HG02870 (cell line): Measurements from ENCODE around the gene FGD5.

Experiments
- ATAC-seq: cut with Tn5 transposase; IDR thresholded peaks from one replicate; pipeline ENCODE4 v1.9.1; 2021; ENCODE audit warnings: mild to moderate bottlenecking, moderate library complexity; ENCODE audit not compliant: unreplicated experiment

Gene FGD5

DNA sequence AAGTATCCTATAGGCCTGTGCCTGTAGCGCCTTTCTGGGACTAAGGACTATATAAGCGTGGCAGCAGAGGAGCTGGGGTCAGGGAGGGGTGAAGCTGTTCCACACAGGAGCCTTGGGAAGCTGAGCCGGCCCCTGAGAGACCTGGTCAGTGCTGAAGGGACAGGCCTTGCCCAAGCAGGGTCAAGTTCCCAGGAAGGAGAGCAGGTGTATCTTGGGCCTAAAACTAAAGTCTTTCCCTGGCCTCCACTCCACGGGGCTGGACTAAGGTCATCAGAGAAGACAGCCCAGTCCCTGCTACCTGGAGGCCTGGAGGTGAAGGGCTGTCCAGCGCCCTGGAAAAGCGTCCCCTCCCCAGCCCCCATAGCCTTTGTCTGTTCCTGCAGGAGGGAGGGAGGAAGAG lies 104.7 kb downstream of the FGD5 start:
- no peak for ATAC-seq

- no peak for ATAC-seq
Observed at GRCh38 chr3:14925729-14926591, 107.2 kb downstream of the FGD5 start.

- ATAC-seq: no peak
Observed at GRCh38 chr3:14926592-14926991, 107.8 kb downstream of the FGD5 start.

- no peak for ATAC-seq
Observed at GRCh38 chr3:14927308-14927707, 108.5 kb downstream of the FGD5 start.

DNA sequence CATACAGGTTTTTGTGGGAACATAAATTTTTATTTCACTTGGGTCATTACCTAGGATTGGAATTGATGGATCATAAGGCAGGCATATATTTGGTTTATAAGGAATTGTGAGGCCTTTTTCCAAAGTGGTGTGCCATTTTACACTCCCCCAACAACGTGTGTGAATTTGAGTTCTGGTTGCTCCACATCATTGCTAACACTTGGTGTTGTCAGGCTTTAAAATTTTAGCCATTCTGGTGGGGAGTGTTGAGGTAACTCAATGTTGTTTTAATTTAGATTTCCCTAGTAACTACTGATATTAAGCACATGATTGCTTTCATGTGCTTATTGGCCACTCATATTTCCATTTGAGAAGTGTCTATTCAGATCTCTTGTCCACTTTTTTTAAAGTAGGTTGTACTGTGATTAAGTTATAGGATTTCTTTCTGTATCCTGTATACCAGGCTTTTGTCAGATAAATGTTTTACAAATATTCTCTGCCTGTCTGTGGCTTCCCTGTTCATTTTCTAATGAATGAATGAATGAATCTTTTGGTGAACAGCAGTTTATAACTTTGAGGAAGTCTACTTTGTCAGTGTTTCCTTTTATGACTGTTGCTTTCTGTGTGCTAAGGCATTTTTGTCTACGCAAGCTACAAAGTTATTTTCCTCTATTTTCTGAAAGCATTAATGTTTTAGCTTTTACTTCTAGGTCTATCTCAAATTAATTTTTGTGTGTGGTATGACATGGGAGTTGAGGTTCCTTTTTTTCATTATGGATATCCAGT lies 110.7 kb downstream of the FGD5 start:
- ATAC-seq: no peak

GRCh38 chr3:14933820-14934425 lies 115.2 kb downstream of the FGD5 start:
- no peak for ATAC-seq

DNA sequence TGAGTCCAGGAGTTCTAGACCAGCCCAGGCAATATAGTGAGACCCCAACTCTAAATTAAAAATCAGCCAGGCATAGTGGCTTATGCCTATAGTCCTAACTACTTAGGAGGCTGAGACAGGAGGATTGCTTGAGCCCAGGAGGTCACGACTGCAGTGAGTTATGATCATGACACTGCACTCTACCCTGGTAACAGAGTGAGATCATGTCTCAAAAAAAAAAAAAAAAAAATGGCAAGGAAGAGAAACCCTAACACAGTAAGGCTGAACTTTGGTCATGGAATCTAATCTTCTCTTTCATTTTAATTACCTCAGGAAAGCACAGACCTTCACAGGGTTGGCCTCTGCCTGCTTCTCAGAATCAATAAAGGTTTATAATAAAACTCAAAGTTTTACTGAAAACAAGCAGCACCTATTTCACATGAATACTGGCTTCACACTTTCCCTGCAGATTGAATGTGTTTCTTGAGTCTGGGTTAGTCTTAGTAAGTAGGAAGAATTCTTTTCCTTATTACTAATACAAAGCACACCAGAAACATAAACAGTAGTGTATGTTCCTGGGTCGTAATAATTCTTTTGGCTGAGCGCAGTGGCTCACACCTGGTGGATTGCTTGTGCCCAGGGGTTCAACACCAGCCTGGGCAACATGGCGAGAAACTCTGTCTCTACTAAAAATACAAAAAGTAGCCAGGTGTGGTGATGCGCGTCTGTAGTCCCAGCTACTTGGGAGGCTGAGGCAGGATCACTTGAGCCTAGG lies 117.0 kb downstream of the FGD5 start:
- no peak for ATAC-seq

DNA sequence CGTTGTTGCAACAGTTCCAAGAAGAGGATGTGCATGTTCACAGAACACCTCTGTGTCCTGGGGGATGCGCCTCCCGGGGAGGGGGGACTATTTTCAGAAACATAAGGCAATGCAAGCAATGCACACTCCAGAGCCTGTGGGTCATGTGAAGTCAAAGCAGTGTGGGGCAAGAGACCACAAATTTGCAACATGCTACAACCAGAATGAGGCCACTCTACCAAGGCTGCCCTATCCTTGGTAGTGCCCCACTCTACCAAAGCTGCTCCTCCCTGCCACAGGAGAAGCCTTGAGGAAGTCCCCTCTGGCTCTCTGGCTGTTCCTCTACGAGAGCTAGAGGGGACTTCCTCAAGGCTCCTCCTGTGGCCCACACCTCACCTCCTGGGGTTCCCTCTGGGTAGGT lies 120.2 kb downstream of the FGD5 start:
- no peak for ATAC-seq

DNA sequence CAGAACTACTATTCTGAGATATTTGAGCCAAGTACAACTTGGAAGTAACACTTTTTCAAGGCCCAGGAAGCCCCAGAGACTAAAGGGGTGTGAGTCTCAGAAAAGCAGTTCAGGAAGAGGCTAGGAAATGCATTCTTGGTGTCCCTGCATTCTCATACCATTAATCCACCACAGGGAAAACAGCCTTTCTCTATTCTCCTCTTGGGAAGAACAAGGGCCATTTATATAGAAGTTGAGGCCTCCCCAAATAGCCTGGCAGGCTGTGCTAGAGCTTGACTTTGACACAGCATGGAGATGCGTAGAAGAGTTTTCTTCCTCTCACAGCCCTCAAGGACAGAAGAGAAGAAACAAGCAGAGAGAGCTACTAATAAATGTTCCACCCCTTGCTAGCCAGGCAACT lies 123.1 kb downstream of the FGD5 start:
- ATAC-seq: no peak

DNA sequence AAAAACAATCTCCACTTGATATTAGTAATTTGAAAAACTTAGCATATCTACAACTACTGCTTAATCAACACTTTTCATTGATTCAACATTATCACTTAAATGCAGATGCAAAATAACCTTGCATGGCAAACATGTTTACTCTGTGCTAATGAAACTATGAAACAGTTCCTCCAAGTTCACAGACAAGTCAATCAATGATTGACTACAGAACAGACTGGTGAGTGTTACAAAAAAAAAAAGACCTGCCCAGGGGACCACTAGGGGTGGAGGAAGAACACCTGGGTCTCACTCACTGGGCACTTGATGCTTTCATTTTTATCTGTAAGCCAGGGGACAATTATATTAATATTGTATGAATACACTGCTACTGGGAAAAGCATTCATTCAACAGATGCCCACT lies 124.3 kb downstream of the FGD5 start:
- no peak for ATAC-seq

DNA sequence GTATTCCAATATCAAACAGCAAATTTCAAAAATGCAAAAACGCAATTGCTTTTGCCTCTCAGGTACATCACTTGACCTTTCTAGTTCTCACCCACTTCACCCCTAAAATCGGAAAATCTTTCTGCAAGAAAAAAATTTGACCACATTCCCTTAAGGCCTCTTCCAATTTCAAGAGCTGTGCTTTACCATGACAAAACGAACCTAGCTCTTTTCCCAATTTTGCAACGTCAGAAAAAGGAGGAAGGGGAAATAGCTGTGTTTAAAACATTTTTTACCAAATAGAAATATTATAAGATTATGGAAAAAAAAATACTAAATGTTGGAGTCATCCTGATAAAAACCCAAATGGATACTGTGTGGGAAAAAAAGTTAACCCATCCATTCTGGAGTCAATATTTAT lies 127.5 kb downstream of the FGD5 start:
- no peak for ATAC-seq

- ATAC-seq: no peak
Observed at GRCh38 chr3:14946739-14947099, 128.0 kb downstream of the FGD5 start.

- ATAC-seq: peak; percentile 50
Observed at GRCh38 chr3:14947100-14947885, 128.5 kb downstream of the FGD5 start, which contains the start of gene NR2C2. Gene NR2C2 (plus strand): TSS chr3:14947583. CDS start chr3:15003915, 56,332 bp downstream.

GRCh38 chr3:14947886-14948608 lies 129.3 kb downstream of the FGD5 start:
- peak; percentile 87 for ATAC-seq

- ATAC-seq: no peak
Observed at GRCh38 chr3:14948609-14949038, 129.9 kb downstream of the FGD5 start.

- ATAC-seq: no peak
Observed at GRCh38 chr3:14949126-14949525, 130.4 kb downstream of the FGD5 start.

- no peak for ATAC-seq
Observed at GRCh38 chr3:14950274-14950673, 131.5 kb downstream of the FGD5 start.

DNA sequence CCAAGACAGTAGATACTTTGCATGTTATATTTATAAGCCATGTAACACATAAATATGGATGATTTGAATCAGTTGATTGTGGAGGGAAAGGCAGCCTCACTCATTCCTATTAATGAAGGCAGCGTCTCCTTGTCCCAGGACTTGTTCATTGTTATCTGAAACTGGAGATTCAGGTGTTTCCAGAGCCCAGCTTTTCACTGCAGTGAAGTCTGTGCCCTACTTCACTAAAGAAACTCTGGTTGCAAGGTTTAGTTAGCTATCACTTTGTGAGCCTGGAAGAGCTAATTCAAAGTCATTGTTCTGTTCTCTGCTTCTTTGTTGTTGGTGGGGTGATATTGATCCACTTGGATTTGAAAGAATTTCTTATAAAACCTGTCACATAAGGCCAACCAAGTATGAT lies 138.4 kb downstream of the FGD5 start:
- ATAC-seq: no peak

GRCh38 chr3:14957925-14958324 lies 139.2 kb downstream of the FGD5 start:
- ATAC-seq: no peak
